ENCODE results near the gene NOTUM. TPM values are rescaled to one million over a fixed set of nuclear protein-coding genes. Genes with fewer than 3 reads are reported as not detected.

NOTUM gene
- total RNA-seq, 4 donors from 2014 or later: 1.7 to 1.8 (median 1.7) TPM; not detected in 1

- ATAC-seq: no peak
- H3K36me3 ChIP-seq: no peaks in the 10 kb centered on the region
These were observed 12.2 kb downstream of the NOTUM start for GRCh38 chr17:81948635-81949378.

GRCh38 chr17:81947189-81947588 is 13.8 kb downstream of the NOTUM start, which contains the start of gene MYADML2:
TSS of gene MYADML2 (minus strand) at chr17:81947233. CDS start at chr17:81941741, 5,492 bp downstream.
- intact Hi-C loops (cut with DNase I; ENCODE audit: low total_unique reads): no loop called here
- ATAC-seq: no peak
- peak within 1 kb of the TSS; percentile 42 to 98 (median 60) for H3K27ac ChIP-seq
- no peak for DNase-seq
- no peaks in the 10 kb centered on the region for H3K9me3 ChIP-seq
- in situ Hi-C loops (cut with MboI; ENCODE audit: low sequenced_read_pairs in 4 of 4): no loop called here
- H3K27me3 ChIP-seq: no peaks in the 10 kb centered on the region
- H3K4me1 ChIP-seq: peaks cover 0 to 10% of the 10 kb centered on the region in 2 donors
- no peak within 1 kb of the TSS for H3K4me3 ChIP-seq
- H3K36me3 ChIP-seq: no peaks in the 10 kb centered on the region
- TF ChIP-seq CTCF (IDR thresholded peaks at IDR 0.05 in 4 of 5, conservative IDR thresholded peaks at IDR 0.05 in 1 of 5) (no peak), POLR2A (IDR thresholded peaks at IDR 0.05) (no peak)

More at GRCh38 chr17:81948635-81949378, 12.2 kb downstream of the NOTUM start:
- intact Hi-C loops (cut with DNase I; ENCODE audit: low total_unique reads) (no loop called here), in situ Hi-C loops (cut with MboI; ENCODE audit: low sequenced_read_pairs in 4 of 4) (no loop called here)
- Histone ChIP-seq H3K27me3 (no peaks in the 10 kb centered on the region), H3K27ac (peak overlapping the region in 3 of 4 donors; percentile 40 to 62 (median 48)), H3K4me1 (peaks cover 0 to 7% of the 10 kb centered on the region in 2 donors), H3K9me3 (no peaks in the 10 kb centered on the region), H3K4me3 (no peak overlapping the region)
- DNase-seq: no peak
- TF ChIP-seq POLR2A (IDR thresholded peaks at IDR 0.05) (no peak), CTCF (IDR thresholded peaks at IDR 0.05 in 4 of 5, conservative IDR thresholded peaks at IDR 0.05 in 1 of 5) (no peak)

GRCh38 chr17:81944858-81945257 is 16.1 kb downstream of the NOTUM start:
- Histone ChIP-seq H3K27ac (peak overlapping the region; percentile 90 to 98 (median 94)), H3K9me3 (no peaks in the 10 kb centered on the region), H3K4me1 (peaks cover 6 to 28% of the 10 kb centered on the region in 2 donors), H3K4me3 (no peak overlapping the region), H3K36me3 (no peaks in the 10 kb centered on the region), H3K27me3 (no peaks in the 10 kb centered on the region)
- TF ChIP-seq CTCF (IDR thresholded peaks at IDR 0.05 in 4 of 5, conservative IDR thresholded peaks at IDR 0.05 in 1 of 5) (no peak), POLR2A (IDR thresholded peaks at IDR 0.05) (no peak)
- DNase-seq (no peak), ATAC-seq (no peak)
- intact Hi-C loops (cut with DNase I; ENCODE audit: low total_unique reads): loop anchor here (5.0 kb wide), 1 partner anchor 73 kb away; the partner anchor contains the start of gene ARHGDIA
- in situ Hi-C loops (cut with MboI; ENCODE audit: low sequenced_read_pairs in 4 of 4): no loop called here

- in situ Hi-C loops (cut with MboI; ENCODE audit: low sequenced_read_pairs in 4 of 4): no loop called here
- ATAC-seq (no peak), DNase-seq (no peak)
- Histone ChIP-seq H3K9me3 (no peaks in the 10 kb centered on the region), H3K4me3 (peak overlapping the region; percentile 36 to 48 (median 46)), H3K36me3 (no peaks in the 10 kb centered on the region), H3K27me3 (no peaks in the 10 kb centered on the region), H3K4me1 (peaks cover 26 to 46% of the 10 kb centered on the region in 2 donors), H3K27ac (peak overlapping the region; percentile 90 to 98 (median 94))
- TF ChIP-seq POLR2A (IDR thresholded peaks at IDR 0.05) (no peak), CTCF (IDR thresholded peaks at IDR 0.05 in 4 of 5, conservative IDR thresholded peaks at IDR 0.05 in 1 of 5) (no peak)
- intact Hi-C loops (cut with DNase I; ENCODE audit: low total_unique reads): loop anchor here (5.0 kb wide), 1 partner anchor 70 kb away; the partner anchor contains the start of gene ARHGDIA
These were observed 18.8 kb downstream of the NOTUM start for GRCh38 chr17:81942167-81942553.

Data from gastrocnemius medialis (tissue), 4 donors.